ENCODE data around the gene CCDC87. TPM values are rescaled to one million over a fixed set of nuclear protein-coding genes. Genes with fewer than 3 reads are reported as not detected.

CCDC87 gene
- total RNA-seq, 1 experiment from 2014 or later = 1.1 TPM

- Histone ChIP-seq H2BK12ac (ENCODE audit: insufficient read length, low read depth, low read length) (no peak overlapping the region), H3K14ac (ENCODE audit: insufficient read depth, low read length) (no peak overlapping the region), H3K56ac (ENCODE audit: insufficient read length, low read depth, low read length) (no peak overlapping the region), H3T11ph (ENCODE audit: low read length) (no peak overlapping the region), H3K23me2 (ENCODE audit: insufficient read length, low read depth, low read length, poor library complexity, severe bottlenecking) (no peaks in the 10 kb centered on the region), H2BK120ac (ENCODE audit: low read depth, low read length, poor library complexity, severe bottlenecking) (no peak overlapping the region), H2BK15ac (ENCODE audit: low read depth, low read length) (no peak overlapping the region), H4K91ac (ENCODE audit: insufficient read length, low read depth, low read length) (no peak overlapping the region), H4K5ac (ENCODE audit: insufficient read length, low read depth, low read length) (no peak overlapping the region), H2BK20ac (ENCODE audit: low read depth, low read length, poor library complexity, severe bottlenecking) (no peak overlapping the region), H2BK5ac (ENCODE audit: insufficient read length, low read length) (no peak overlapping the region), H4K8ac (replicated peaks; ENCODE audit: insufficient read length, low read depth, low read length) (no peak overlapping the region), H3K27ac (ENCODE audit: insufficient read length, low read depth, low read length) (no peak overlapping the region), H3K9ac (ENCODE audit: extremely low read depth, insufficient read length, low read length) (no peak overlapping the region), H3K4me1 (ENCODE audit: insufficient read depth, low read length) (no peaks in the 10 kb centered on the region), H3K79me2 (ENCODE audit: insufficient read depth, low read length) (no peaks in the 10 kb centered on the region), H2AK5ac (ENCODE audit: insufficient read length, low read length) (no peak overlapping the region), H3K4ac (ENCODE audit: low read depth, low read length) (no peak overlapping the region), H3K9me3 (ENCODE audit: control insufficient read depth, low read depth, low read length) (no peaks in the 10 kb centered on the region), H3K79me1 (ENCODE audit: insufficient read depth, low read depth, low read length, poor library complexity, severe bottlenecking) (no peaks in the 10 kb centered on the region), H4K20me1 (ENCODE audit: control insufficient read depth, insufficient read depth, insufficient read length) (no peaks in the 10 kb centered on the region), H3K23ac (ENCODE audit: insufficient read length, low read depth, low read length) (no peak overlapping the region), H3K27me3 (ENCODE audit: insufficient read depth, low read length) (no peaks in the 10 kb centered on the region), H3K4me2 (ENCODE audit: insufficient read depth, insufficient read length, low read length) (peak overlapping the region; percentile 57), H2AFZ (ENCODE audit: low read length) (no peak overlapping the region), H3K18ac (ENCODE audit: insufficient read length, low read depth, low read length) (no peak overlapping the region)
- Mint-ChIP-seq H3K4me1 (peaks cover 37 to 38% of the 10 kb centered on the region in 2 experiments), H3K4me3 (peak overlapping the region; percentile 82 to 85), H3K27ac (peak overlapping the region in 1 of 3 experiments; percentile 40; a peak in 1 of 7 replicates), H3K9me3 (no peaks in the 10 kb centered on the region; a peak in 1 of 5 replicates), H3K27me3 (ENCODE audit: low read depth) (no peaks in the 10 kb centered on the region; the same call in 1 of the 2 replicates), H3K36me3 (ENCODE audit: insufficient read depth in 1 of 3, low read depth in 3 of 3) (peaks cover 0 to 28% (median 20%) of the 10 kb centered on the region in 3 experiments; a peak in 5 of 7 replicates)
- TF ChIP-seq, protein P1, sequence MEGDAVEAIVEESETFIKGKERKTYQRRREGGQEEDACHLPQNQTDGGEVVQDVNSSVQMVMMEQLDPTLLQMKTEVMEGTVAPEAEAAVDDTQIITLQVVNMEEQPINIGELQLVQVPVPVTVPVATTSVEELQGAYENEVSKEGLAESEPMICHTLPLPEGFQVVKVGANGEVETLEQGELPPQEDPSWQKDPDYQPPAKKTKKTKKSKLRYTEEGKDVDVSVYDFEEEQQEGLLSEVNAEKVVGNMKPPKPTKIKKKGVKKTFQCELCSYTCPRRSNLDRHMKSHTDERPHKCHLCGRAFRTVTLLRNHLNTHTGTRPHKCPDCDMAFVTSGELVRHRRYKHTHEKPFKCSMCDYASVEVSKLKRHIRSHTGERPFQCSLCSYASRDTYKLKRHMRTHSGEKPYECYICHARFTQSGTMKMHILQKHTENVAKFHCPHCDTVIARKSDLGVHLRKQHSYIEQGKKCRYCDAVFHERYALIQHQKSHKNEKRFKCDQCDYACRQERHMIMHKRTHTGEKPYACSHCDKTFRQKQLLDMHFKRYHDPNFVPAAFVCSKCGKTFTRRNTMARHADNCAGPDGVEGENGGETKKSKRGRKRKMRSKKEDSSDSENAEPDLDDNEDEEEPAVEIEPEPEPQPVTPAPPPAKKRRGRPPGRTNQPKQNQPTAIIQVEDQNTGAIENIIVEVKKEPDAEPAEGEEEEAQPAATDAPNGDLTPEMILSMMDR (conservative IDR thresholded peaks at IDR 0.05) = no peak
- peak; percentile 63 for DNase-seq
- WGBS (ENCODE audit: extremely low coverage, insufficient read length, low lambda C conversion rate) = no CpG with 5 or more reads among the region's 5 CpGs
Measured at GRCh38 chr11:66547662-66548009, 45.2 kb downstream of the CCDC87 start.

Measured in H9 (cell line).